Measurements from ENCODE around the gene OOSP3. TPM values are rescaled to one million over a fixed set of nuclear protein-coding genes. Genes with fewer than 3 reads are reported as not detected.

OOSP3 gene
- total and polyA plus RNA-seq, 8 donors: not detected

- no peaks in the 10 kb centered on the region for H3K27me3 ChIP-seq
- no peaks in the 10 kb centered on the region for H3K4me1 ChIP-seq
- H3K27ac ChIP-seq: no peak overlapping the region
- no peaks in the 10 kb centered on the region for H3K9me3 ChIP-seq
- intact Hi-C loops (cut with DNase I): no loop called here
- DNase-seq (no peak), ATAC-seq (no peak)
- H3K36me3 ChIP-seq: no peaks in the 10 kb centered on the region
- no peak overlapping the region for H3K4me3 ChIP-seq
- no peak for TF ChIP-seq CTCF (IDR thresholded peaks at IDR 0.05)
Measured at GRCh38 chr11:59944720-59945119, 66.1 kb downstream of the OOSP3 start.

Other genes starting within 250 kb of the OOSP3 start
- 10 to 100 TPM; 27.8 to 42.6 TPM for gene PATL1, start 209.7 kb upstream of the OOSP3 start, total RNA-seq
- gene PATL1, start 209.7 kb upstream of the OOSP3 start, polyA plus RNA-seq (ENCODE audit: insufficient read length in 6 of 6): 10 to 100 TPM; 36.8 to 45.0 (median 41.0) TPM
- gene OR10V1, start 164.9 kb upstream of the OOSP3 start, total RNA-seq: not detected
- gene OR10V1, start 164.9 kb upstream of the OOSP3 start, polyA plus RNA-seq (ENCODE audit: insufficient read length in 6 of 6): not detected
- 10 to 100 TPM; 65.9 to 66.7 TPM for gene STX3, start 123.4 kb upstream of the OOSP3 start, total RNA-seq
- gene STX3, start 123.4 kb upstream of the OOSP3 start, polyA plus RNA-seq (ENCODE audit: insufficient read length in 6 of 6): 10 to 100 TPM; 26.8 to 33.5 (median 29.6) TPM
- gene MRPL16, start 68.0 kb upstream of the OOSP3 start, total RNA-seq: 10 to 100 TPM; 32.9 to 35.6 TPM
- gene MRPL16, start 68.0 kb upstream of the OOSP3 start, polyA plus RNA-seq (ENCODE audit: insufficient read length in 6 of 6): 10 to 100 TPM; 49.6 to 56.5 (median 52.6) TPM
- not detected for gene CBLIF, start 33.3 kb upstream of the OOSP3 start, total RNA-seq
- under 1 TPM in 1 of 6 donors, not detected in 5; 0.24 TPM for gene CBLIF, start 33.3 kb upstream of the OOSP3 start, polyA plus RNA-seq (ENCODE audit: insufficient read length in 6 of 6)
- 1 to 10 TPM in 1 of 2 donors, under 1 TPM in 1; 0.44 to 1.8 TPM for gene TCN1, start 12.3 kb upstream of the OOSP3 start, total RNA-seq
- under 1 TPM in 4 of 6 donors, not detected in 2; 0.10 to 0.40 (median 0.29) TPM for gene TCN1, start 12.3 kb upstream of the OOSP3 start, polyA plus RNA-seq (ENCODE audit: insufficient read length in 6 of 6)
- not detected for gene OOSP1, start 59.6 kb downstream of the OOSP3 start, total RNA-seq
- gene OOSP1, start 59.6 kb downstream of the OOSP3 start, polyA plus RNA-seq (ENCODE audit: insufficient read length in 6 of 6): under 1 TPM in 2 of 6 donors, not detected in 4; 0.27 to 0.31 TPM
- not detected for gene OOSP4A, start 85.3 kb downstream of the OOSP3 start, total RNA-seq
- gene OOSP4A, start 85.3 kb downstream of the OOSP3 start, polyA plus RNA-seq (ENCODE audit: insufficient read length in 6 of 6): not detected
- gene OOSP4B, start 138.4 kb downstream of the OOSP3 start, total RNA-seq: not detected
- not detected for gene OOSP4B, start 138.4 kb downstream of the OOSP3 start, polyA plus RNA-seq (ENCODE audit: insufficient read length in 6 of 6)
- not detected for gene OOSP2, start 161.6 kb downstream of the OOSP3 start, total RNA-seq
- gene OOSP2, start 161.6 kb downstream of the OOSP3 start, polyA plus RNA-seq (ENCODE audit: insufficient read length in 6 of 6): not detected
- under 1 TPM in 1 of 2 donors, not detected in 1; 0.73 TPM for gene MS4A3, start 177.9 kb downstream of the OOSP3 start, total RNA-seq
- gene MS4A3, start 177.9 kb downstream of the OOSP3 start, polyA plus RNA-seq (ENCODE audit: insufficient read length in 6 of 6): 1 to 10 TPM in 5 of 6 donors, under 1 TPM in 1; 0.99 to 2.3 (median 1.3) TPM
- 1 to 10 TPM; 3.3 to 6.1 TPM for gene MS4A2, start 209.9 kb downstream of the OOSP3 start, total RNA-seq
- gene MS4A2, start 209.9 kb downstream of the OOSP3 start, polyA plus RNA-seq (ENCODE audit: insufficient read length in 6 of 6): under 1 TPM in 5 of 6 donors, not detected in 1; 0.04 to 0.11 (median 0.08) TPM